PC-9 (cell line): ENCODE measurements around the gene NPBWR2. TPM values are rescaled to one million over a fixed set of nuclear protein-coding genes. Genes with fewer than 3 reads are reported as not detected.
"Not testable (repeated sequence)": the region's sequence is repeated elsewhere in the genome, so short reads cannot be mapped to it uniquely, and the experiment has no call there.

Source experiments
- BruUV-seq: library from RNA; stranded (reverse); fragments of 400-500 nt; replicated peaks from 2 replicates; lab custom pipeline; 2021; lab: Mats Ljungman, UMichigan
- CTCF ChIA-PET: fragments of 300-600 bp; sonication (Branson Sonifier 250); formaldehyde crosslinking; loops from one replicate; lab custom pipeline; 2022; ENCODE audit warnings: antibody characterized with exemption; lab: Charles Lee
- POLR2A ChIA-PET: fragments of 300-600 bp; sonication (Branson Sonifier 250); formaldehyde crosslinking; loops from one replicate; lab custom pipeline; 2022; ENCODE audit warnings: antibody characterized with exemption; ENCODE audit not compliant: unreplicated experiment; lab: Charles Lee
- DNase-seq, 2 experiments: peaks; one replicate each; pipeline versions ENCODE4 v3.0.0 to v3.0.0-alpha.2; 2015 to 2022; ENCODE audit warnings: mixed read lengths in 1 of 2
- H2AFZ ChIP-seq: fragments of 200-600 bp; sonication (generic); 2 replicates; pipeline ENCODE4 v1.8.1; 2017; ENCODE audit warnings: antibody characterized with exemption
- H3F3A ChIP-seq: fragments of 200-600 bp; sonication (generic); 2 replicates; pipeline ENCODE4 v1.8.1; 2017; ENCODE audit warnings: antibody characterized with exemption, mild to moderate bottlenecking, low read depth; ENCODE audit not compliant: insufficient read depth
- H3K27ac ChIP-seq: fragments of 200-600 bp; sonication (generic); 2 replicates; pipeline ENCODE4 v1.6.1; 2016; ENCODE audit warnings: mixed run types
- H3K27me3 ChIP-seq: fragments of 200-600 bp; sonication (generic); 2 replicates; pipeline ENCODE4 v1.6.1; 2016; ENCODE audit warnings: low read depth, mixed run types; ENCODE audit not compliant: insufficient read depth
- H3K36me3 ChIP-seq: fragments of 200-600 bp; sonication (generic); 2 replicates; pipeline ENCODE4 v1.6.1; 2016; ENCODE audit warnings: low read depth, mixed run types
- H3K4me1 ChIP-seq: fragments of 200-600 bp; sonication (generic); replicated peaks from 2 replicates; pipeline ENCODE4 v1.6.1; 2016; ENCODE audit warnings: mixed run types; ENCODE audit not compliant: insufficient read depth
- H3K4me2 ChIP-seq: fragments of 200-600 bp; sonication (generic); 2 replicates; pipeline ENCODE4 v1.6.1; 2017; ENCODE audit warnings: mixed run types
- H3K4me3 ChIP-seq: fragments of 200-600 bp; sonication (generic); 2 replicates; pipeline ENCODE4 v1.6.1; 2016; ENCODE audit warnings: mixed run types
- H3K79me2 ChIP-seq: fragments of 200-600 bp; sonication (generic); 2 replicates; pipeline ENCODE4 v1.6.1; 2017; ENCODE audit warnings: low read depth, mixed run types
- H3K9me2 ChIP-seq: fragments of 200-600 bp; sonication (generic); 2 replicates; pipeline ENCODE4 v1.8.1; 2017; ENCODE audit warnings: mild to moderate bottlenecking; ENCODE audit not compliant: insufficient read depth
- H3K9me3 ChIP-seq: fragments of 200-600 bp; sonication (generic); 2 replicates; pipeline ENCODE4 v1.8.1; 2016; ENCODE audit warnings: low read depth; ENCODE audit not compliant: insufficient read depth
- H4K20me1 ChIP-seq: fragments of 200-600 bp; sonication (generic); 2 replicates; pipeline ENCODE4 v1.8.1; 2017; ENCODE audit not compliant: insufficient read depth
- EZH2 ChIP-seq: fragments of 200-600 bp; sonication (generic); IDR thresholded peaks from 2 replicates; pipeline ENCODE4 v1.8.0; 2017; ENCODE audit warnings: antibody characterized with exemption, low read depth
- intact Hi-C: fragments of 100-400 bp; cut with micrococcal nuclease; formaldehyde crosslinking; loops from one replicate; pipeline ENCODE4 v1.10.0; 2022; ENCODE audit not compliant: unreplicated experiment
- total RNA-seq: library from RNA; stranded (reverse); gene quantifications from 2 replicates; pipeline ENCODE4 v1.2.3, GENCODE V29; 2021
- TF ChIP-seq, protein P1 (sequence below): fragments of 200-600 bp; sonication (generic); conservative IDR thresholded peaks from 2 replicates; pipeline ENCODE4 v1.6.1; 2017; ENCODE audit warnings: mixed run types, antibody characterized with exemption, mild to moderate bottlenecking, moderate library complexity

The NPBWR2 gene
- total RNA-seq, 1 experiment from 2014 or later = not detected

GRCh38 chr20:64136004-64136710 is 28.8 kb upstream of the NPBWR2 start:
- no peaks in the 10 kb centered on the region for H4K20me1 ChIP-seq
- H3K36me3 ChIP-seq = no peaks in the 10 kb centered on the region
- H3K27ac ChIP-seq = no peak overlapping the region
- CTCF ChIA-PET = no interaction called here
- H3K27me3 ChIP-seq = peaks cover 18% of the 10 kb centered on the region
- H3K9me2 ChIP-seq = no peaks in the 10 kb centered on the region
- H3K4me2 ChIP-seq = no peak overlapping the region
- no peak overlapping the region for H3K4me3 ChIP-seq
- no peak overlapping the region for H2AFZ ChIP-seq
- DNase-seq = no peak
- H3K9me3 ChIP-seq = no peaks in the 10 kb centered on the region
- POLR2A ChIA-PET = no interaction called here
- no TSS peak for BruUV-seq
- H3K4me1 ChIP-seq = no peaks in the 10 kb centered on the region
- TF ChIP-seq, protein P1, sequence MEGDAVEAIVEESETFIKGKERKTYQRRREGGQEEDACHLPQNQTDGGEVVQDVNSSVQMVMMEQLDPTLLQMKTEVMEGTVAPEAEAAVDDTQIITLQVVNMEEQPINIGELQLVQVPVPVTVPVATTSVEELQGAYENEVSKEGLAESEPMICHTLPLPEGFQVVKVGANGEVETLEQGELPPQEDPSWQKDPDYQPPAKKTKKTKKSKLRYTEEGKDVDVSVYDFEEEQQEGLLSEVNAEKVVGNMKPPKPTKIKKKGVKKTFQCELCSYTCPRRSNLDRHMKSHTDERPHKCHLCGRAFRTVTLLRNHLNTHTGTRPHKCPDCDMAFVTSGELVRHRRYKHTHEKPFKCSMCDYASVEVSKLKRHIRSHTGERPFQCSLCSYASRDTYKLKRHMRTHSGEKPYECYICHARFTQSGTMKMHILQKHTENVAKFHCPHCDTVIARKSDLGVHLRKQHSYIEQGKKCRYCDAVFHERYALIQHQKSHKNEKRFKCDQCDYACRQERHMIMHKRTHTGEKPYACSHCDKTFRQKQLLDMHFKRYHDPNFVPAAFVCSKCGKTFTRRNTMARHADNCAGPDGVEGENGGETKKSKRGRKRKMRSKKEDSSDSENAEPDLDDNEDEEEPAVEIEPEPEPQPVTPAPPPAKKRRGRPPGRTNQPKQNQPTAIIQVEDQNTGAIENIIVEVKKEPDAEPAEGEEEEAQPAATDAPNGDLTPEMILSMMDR = no peak
- TF ChIP-seq EZH2 = no peak
- intact Hi-C loops = no loop called here
- no peaks in the 10 kb centered on the region for H3K79me2 ChIP-seq
- H3F3A ChIP-seq = peaks cover 6% of the 10 kb centered on the region; the same call in 1 of the 2 replicates

GRCh38 chr20:64134744-64135143 is 27.4 kb upstream of the NPBWR2 start:
- H3K4me3 ChIP-seq, H4K20me1 ChIP-seq, BruUV-seq, CTCF ChIA-PET, H3F3A ChIP-seq, H3K9me3 ChIP-seq, H3K9me2 ChIP-seq, DNase-seq, POLR2A ChIA-PET, H2AFZ ChIP-seq, H3K36me3 ChIP-seq, intact Hi-C loops, H3K4me2 ChIP-seq, H3K27ac ChIP-seq, H3K79me2 ChIP-seq, H3K4me1 ChIP-seq: not testable (repeated sequence)
- peaks cover 17% of the 10 kb centered on the region for H3K27me3 ChIP-seq

GRCh38 chr20:64133951-64134407 is 26.6 kb upstream of the NPBWR2 start:
- ChIA-PET CTCF (no interaction called here), POLR2A (interaction anchor here (0.6 kb wide), 1 partner anchor 28 kb away, joined by 4 read pairs; no protein-coding TSS in a partner anchor)
- Histone ChIP-seq H3K4me2 (no peak overlapping the region), H3K4me1 (no peaks in the 10 kb centered on the region), H3K79me2 (no peaks in the 10 kb centered on the region), H3K27ac (no peak overlapping the region), H3K27me3 (peaks cover 20% of the 10 kb centered on the region), H3F3A (peaks cover 6% of the 10 kb centered on the region; the same call in 1 of the 2 replicates), H3K36me3 (no peaks in the 10 kb centered on the region), H3K9me3 (no peaks in the 10 kb centered on the region), H4K20me1 (0 out of 2 replicates have a peak, but pooled peaks cover 10% of the 10 kb centered on the region), H2AFZ (no peak overlapping the region), H3K4me3 (no peak overlapping the region), H3K9me2 (no peaks in the 10 kb centered on the region)
- intact Hi-C loops = no loop called here
- TF ChIP-seq, protein P1 = peak; percentile 45; the same call in 1 of the 2 replicates
- TF ChIP-seq EZH2 = no peak
- DNase-seq = no peak
- BruUV-seq = no TSS peak
